NCI-H748 (cell line): ENCODE data around the gene ADAMTS16.
A peak's percentile ranks its signal among the peaks of the same experiment; 100 is the strongest.
"Not testable (repeated sequence)": the region's sequence is repeated elsewhere in the genome, so short reads cannot be mapped to it uniquely, and the experiment has no call there.

Experiments used
- DNase-seq: peaks from one replicate; lab custom pipeline; 2025; ENCODE audit not compliant: unreplicated experiment; lab: John Stamatoyannopoulos, UW

ADAMTS16 gene, protein sequence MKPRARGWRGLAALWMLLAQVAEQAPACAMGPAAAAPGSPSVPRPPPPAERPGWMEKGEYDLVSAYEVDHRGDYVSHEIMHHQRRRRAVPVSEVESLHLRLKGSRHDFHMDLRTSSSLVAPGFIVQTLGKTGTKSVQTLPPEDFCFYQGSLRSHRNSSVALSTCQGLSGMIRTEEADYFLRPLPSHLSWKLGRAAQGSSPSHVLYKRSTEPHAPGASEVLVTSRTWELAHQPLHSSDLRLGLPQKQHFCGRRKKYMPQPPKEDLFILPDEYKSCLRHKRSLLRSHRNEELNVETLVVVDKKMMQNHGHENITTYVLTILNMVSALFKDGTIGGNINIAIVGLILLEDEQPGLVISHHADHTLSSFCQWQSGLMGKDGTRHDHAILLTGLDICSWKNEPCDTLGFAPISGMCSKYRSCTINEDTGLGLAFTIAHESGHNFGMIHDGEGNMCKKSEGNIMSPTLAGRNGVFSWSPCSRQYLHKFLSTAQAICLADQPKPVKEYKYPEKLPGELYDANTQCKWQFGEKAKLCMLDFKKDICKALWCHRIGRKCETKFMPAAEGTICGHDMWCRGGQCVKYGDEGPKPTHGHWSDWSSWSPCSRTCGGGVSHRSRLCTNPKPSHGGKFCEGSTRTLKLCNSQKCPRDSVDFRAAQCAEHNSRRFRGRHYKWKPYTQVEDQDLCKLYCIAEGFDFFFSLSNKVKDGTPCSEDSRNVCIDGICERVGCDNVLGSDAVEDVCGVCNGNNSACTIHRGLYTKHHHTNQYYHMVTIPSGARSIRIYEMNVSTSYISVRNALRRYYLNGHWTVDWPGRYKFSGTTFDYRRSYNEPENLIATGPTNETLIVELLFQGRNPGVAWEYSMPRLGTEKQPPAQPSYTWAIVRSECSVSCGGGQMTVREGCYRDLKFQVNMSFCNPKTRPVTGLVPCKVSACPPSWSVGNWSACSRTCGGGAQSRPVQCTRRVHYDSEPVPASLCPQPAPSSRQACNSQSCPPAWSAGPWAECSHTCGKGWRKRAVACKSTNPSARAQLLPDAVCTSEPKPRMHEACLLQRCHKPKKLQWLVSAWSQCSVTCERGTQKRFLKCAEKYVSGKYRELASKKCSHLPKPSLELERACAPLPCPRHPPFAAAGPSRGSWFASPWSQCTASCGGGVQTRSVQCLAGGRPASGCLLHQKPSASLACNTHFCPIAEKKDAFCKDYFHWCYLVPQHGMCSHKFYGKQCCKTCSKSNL

DNA sequence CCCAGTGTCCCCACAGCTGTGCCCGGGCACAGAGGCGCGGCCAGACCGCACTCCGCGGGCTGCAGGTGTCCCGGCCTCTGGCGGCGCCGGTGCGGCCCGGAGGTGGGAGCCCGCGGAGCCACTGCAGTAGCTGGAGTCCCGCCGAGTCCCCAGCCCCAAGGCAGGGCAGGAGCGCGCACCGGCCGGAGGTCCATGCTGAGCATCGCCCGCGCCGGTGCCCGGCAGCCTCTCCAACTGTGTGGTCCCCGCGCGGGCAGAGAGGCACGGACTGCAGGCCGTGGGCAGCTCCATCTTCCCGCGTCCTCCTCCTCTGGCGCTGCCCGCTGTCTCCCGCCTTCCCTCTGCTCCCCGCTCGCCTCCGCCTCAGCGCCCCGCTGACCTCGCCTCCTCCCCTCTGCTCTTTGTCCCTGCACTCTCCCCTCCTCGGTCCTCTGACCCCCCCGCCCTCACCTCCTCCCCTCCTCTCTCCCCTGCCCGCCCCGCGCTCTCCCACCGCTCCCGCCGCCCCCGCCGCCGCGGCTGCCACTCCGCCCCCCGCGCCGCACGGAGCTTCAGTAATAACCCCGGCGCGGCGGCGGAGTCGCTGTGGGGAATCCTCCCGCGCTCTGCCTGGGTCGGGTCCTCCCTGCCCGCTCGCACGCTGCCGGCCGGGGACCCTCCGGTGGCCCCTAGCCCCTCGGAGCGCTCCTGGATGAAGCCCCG, at the start of gene ADAMTS16:
Gene ADAMTS16, plus strand, starts transcription at position 554 of the 702 bp plus-strand sequence. Its CDS starts 138 bp downstream, at position 692.
- peak; percentile 65 for DNase-seq

DNA sequence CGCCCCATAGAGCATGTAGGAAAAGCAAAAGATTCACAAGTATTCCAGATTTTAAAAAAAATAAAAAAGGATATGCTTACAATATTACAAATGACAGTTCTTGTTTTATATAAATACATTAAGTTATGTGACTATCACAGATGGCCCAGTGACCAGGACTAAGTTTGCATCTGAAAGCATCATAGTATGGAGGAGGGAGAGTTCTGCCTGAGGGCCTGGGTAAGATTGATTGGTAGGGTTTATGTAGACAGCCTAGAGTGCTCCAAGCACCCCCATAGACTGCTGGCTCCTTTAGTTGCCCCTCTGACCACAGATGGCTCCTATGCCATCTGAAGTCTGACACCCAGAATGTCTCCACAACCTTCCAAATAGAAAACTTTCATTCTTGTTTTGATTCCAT, 48.0 kb upstream of the ADAMTS16 start:
- no peak for DNase-seq

DNA sequence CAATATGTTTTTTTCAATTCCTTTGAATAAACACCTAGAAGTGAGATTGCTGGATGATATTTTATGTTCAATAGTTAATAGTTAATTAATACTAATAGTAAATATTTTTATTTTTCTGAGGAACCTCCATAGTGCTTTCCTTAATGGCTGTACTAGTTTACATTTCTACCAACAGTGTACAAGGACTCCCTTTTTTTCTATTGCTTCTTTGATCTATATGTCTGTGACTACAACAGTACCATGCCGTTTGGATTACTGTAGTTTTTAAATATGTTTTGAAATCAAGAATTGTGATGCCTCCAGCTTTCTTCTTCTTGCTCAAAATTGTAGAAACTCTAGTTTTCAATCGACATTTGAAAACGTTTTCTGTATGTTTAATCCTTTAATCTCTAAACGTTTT, 39.5 kb upstream of the ADAMTS16 start:
- no peak for DNase-seq

DNA sequence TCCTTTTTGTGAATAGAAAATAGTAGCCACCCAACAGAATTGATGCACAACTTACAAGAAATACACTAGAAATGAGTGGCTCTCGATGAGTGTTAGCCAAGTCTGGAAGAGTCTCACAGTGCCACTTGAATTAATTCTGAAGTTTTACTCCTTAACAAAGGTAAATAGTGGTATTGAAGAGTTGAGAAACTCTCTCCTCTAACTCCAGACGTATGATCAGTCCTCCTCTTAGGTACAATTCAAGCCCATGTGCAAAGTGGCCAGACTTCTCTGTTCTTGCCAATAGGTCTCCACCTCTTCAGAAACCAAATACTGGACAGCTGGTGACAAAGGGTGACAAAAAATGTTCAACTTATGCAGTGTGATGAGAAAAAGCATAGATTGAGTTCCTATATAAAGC, 38.5 kb upstream of the ADAMTS16 start:
- no peak for DNase-seq

DNA sequence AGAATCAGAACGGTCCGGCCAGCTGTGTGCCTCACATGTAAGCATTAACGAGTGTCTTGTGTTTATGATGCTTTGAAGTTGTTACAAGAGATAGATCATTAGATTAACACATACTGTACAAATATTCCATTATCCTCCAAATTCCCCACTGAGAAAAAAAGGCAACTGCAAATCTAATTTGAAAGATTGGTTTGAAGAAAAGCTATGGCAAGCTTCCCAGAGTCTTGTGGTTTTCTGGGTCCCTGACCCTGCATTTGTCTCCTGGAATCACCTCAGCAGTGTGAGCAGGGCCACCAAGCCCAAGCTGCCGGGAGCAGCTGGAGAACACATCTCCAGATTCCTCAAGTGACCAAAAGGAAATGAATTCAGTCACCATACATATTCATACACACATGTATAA, 36.9 kb upstream of the ADAMTS16 start:
- no peak for DNase-seq

DNA sequence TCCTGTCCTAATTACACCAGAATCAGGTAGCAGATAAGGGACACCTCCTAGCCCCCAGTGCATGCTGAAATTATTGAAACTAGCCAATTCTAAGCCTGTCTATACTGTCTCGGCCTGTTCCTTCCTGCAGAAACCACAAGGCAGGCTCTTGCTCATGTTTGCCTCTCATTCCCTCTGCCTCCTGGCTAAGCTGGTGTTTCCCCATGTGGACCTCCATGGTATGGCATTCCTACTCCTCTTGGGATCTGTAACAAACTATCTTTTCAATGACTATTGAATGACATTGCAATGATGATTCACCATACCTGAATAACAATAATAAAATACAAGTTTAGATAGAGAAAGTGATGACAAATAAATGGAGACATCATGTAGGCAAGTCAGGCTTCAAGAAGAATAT, 35.6 kb upstream of the ADAMTS16 start:
- no peak for DNase-seq

DNA sequence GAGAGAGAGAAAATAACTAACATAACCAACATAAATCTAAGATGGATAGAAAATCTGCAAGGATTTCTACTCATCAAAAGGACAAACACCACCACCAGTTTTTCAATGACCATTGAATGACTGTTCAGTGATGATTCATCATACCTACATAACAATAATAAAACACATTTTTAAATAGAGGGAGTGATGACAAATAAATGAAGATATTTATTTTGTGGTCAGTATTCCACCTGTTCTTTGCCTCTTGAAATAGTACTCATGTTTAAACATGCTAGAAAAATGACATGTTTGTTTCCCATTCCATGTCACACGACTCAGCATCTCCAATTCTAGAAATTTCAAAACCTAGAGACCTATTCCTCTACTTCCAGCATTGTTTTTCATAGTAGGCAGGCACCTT, 34.6 kb upstream of the ADAMTS16 start:
- DNase-seq, result no peak

DNA sequence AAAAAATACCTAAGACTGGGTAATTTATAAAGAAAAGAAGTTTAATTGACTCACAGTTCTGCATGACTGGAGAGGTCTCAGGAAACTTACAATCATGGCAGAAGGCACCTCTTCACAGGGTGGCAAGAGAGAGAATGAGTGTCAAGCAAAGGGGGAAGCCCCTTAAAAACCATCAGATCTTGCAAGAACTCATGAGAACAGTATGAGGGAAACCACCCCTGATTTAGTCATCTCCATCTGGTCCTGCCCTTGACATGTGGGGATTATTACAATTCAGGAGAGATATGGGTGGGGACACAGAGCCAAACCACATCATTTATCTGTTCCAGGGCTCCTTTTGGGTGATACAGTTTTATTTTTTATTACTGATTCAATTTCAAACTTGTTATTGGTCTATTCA, 23.2 kb upstream of the ADAMTS16 start:
- DNase-seq, result no peak

DNA sequence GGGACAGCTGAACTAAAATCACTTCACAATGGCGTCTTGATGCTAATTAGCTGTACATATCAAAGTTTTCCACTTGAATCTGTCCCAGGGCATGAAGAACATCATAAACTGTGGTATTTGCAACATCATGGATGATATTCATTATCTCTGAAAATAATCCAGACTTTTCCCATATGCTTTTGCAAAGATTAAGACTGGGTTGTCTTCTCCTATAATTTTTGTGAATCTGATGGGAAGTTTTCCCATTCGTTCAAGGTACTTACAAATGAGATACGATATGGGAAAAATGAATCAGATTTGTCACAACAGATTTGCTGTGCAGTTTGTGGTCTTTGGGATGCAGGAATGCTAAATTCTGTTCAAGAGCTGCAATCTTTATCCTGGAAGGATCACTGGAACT, 17.4 kb upstream of the ADAMTS16 start:
- DNase-seq, result no peak

DNA sequence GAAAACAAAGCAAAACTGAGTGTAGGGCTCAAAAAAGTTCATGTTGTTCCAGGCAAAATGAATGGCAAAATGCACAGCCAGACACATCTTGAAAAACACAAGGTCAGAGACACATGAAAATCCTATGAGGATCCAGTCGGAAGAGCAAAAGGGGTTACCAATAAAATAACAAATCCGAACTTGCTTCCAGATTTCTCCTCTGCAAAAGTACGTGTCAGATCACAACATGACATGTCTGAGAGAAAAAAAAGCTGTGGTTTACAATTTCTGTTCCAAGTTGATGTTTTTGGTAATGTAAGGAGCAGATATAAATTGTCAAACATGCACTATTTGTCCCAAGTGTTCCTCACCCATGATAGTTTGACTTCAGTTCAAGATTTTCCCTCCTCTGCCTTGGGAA, 15.9 kb upstream of the ADAMTS16 start:
- no peak for DNase-seq

DNA sequence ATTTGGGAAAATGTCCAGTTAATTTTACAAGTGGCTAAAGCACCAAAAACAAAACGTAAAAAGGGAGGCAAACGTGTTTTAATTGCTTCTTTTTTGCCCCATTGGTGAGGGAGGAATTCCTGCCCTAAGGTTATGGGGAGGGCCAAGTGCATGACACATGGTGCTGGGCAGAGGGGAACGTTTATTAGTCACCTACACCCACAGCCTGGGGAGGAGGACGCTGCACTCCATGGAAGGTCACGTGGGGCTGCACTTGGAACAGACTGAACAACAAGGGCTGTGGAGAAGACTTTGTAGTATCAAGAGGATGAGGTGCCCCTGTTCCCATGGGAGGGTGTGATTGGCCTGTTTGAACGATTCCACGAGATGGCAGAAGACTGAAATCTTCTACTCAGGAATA, 13.7 kb upstream of the ADAMTS16 start:
- DNase-seq, result no peak

DNA sequence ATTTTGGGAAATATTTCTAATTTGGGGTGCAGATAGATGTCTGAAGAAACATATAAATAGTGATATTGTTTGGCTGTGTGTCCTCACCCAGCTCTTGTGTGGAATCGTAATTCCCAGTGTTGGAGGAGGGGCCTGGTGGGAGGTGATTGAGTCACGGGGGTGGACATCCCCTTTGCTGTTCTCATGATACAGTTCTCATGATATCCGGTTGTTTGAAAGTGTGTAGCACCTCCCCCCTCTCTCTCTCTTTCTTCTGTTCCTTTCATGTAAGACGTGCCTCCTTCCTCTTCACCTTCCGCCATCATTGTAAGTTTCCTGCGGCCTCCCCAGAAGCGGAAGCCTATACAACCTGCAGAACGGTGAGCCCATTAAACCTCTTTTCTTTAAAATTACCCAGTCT, 11.4 kb upstream of the ADAMTS16 start:
- DNase-seq, result no peak

DNA sequence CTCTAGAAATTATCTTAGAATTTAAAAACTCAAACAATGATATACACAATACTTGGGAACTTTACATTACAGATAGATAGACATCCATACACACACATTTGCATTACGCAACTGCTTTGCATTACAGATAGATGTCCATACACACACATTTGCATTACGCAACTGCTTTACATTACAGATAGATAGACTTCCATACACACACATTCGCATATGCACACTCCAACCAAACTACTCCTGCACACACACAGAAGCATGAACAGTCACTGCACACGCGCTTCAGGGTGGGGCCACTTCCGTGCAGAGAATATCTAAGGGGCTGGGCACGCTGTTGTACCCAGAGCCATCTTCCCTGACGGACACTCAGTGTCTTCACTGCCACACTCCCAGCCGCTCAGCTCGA, 7.9 kb upstream of the ADAMTS16 start:
- DNase-seq, result no peak

DNA sequence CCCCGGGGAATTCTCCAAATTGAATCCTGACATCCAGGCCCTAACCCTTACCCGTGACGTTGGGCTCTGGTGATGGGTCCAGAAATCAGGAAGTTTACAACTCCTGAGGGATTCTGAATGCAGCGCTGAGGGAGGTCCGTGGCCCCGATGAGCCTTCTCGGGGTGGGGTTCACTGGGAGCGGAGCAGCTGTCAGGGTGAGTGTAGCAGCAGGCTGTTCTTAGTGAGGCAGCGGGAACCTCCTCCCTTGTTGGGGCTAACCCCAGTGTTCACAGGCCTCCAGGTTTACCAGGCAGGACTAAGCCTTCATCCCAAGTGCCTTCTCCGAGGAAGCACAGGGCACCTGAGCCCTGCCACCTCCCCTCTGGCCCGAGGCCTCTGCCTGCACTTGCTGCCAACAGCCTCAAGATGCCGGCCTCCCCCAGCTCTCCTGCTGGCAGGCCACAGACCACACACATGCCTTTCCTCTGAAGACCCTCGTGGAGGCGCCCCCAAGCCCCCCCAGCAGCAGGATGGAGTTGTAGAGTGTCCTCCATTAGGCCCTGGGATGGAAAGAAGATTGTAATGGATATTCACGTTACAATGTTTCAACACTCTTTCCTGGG, 7.3 kb upstream of the ADAMTS16 start:
- no peak for DNase-seq

DNA sequence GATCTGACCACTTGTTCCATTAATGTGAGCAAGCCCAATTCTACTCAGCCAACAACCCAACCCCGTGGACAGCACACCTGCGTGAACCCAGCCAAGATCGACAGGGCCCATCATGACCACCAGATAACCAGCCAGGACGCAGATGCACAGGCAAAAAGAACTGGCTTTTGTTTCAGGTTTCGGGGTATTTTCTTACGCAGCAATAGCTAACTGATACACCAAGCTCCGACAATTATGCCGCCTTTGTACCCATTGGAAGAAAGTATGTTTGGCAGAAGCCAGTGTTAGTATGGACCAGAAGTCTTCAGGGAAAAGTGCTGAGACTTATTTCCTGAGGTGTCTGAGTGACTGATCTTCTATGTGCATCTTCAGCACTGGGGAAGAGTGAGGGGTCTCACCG, 6.0 kb upstream of the ADAMTS16 start:
- DNase-seq, result no peak

DNA sequence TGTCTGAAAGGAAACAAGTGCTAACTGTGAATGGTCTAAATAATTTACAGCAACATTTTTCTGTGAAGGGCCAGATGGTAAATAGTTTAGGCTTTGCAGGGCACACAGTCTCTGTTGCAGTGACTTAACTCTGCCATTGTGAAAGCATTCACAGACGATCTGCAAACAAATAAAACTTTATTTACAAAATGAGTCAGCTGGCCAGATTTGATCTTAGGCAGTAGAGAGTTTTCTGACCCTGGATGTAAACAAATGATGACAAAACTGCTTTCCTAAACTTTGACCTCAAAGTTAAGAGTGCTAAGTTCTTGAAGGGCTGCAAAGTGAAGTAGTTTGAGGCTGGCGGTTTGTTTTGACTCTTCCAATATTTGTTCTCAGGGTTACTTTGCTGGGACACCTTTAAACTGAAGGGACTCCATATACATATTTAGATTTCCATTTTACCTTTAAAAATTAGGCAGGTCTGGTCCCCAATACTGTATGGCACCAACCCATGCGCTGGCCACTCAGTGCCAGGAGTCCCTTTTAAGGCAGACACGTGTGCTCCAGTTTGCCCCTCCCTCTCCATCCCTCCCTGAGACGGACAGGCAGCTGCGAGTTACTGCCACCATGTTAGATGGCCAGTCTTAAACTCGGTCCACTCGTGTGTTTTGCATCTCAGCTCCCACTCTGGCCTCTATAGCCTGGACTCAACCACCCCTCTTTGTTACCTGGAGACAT, 4.0 kb upstream of the ADAMTS16 start:
- no peak for DNase-seq

DNA sequence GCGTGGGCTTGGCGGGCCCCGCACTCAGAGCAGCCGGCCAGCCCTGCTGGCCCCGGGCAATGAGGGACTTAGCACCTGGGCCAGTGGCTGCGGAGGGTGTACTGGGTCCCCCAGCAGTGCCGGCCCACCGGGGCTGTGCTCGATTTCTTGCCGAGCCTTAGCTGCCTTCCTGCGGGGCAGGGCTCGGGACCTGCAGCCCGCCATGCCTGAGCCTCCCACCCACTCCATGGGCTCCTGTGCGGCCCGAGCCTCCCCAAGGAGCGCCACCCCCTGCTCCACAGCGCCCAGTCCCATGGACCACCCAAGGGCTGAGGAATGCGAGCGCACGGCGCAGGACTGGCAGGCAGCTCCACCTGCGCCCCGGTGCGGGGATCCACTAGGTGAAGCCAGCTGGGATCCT, 2.3 kb upstream of the ADAMTS16 start:
- DNase-seq, result not testable (repeated sequence)

DNA sequence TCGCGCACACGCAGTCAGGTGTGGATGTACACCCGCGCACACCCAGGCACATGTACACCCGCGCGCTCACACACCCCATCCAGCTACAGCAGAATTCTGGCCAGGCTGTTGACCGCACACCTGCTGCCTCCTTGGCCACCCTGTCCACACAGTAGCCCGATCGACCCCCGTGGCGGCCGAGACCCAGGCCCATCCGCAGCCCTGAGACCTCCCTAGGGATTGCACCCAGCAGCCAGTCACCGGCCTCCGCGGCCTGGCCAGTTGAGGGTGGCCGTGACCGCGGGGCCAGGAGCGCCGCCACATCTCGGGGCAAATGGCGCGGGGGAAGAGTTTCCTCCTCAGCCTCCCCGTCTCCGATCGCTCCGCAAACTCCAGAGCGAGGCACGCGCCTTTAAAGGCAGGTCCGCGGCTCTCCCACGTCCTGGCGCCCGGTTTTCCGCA, 774 bp upstream of the ADAMTS16 start:
- DNase-seq, result no peak

DNA sequence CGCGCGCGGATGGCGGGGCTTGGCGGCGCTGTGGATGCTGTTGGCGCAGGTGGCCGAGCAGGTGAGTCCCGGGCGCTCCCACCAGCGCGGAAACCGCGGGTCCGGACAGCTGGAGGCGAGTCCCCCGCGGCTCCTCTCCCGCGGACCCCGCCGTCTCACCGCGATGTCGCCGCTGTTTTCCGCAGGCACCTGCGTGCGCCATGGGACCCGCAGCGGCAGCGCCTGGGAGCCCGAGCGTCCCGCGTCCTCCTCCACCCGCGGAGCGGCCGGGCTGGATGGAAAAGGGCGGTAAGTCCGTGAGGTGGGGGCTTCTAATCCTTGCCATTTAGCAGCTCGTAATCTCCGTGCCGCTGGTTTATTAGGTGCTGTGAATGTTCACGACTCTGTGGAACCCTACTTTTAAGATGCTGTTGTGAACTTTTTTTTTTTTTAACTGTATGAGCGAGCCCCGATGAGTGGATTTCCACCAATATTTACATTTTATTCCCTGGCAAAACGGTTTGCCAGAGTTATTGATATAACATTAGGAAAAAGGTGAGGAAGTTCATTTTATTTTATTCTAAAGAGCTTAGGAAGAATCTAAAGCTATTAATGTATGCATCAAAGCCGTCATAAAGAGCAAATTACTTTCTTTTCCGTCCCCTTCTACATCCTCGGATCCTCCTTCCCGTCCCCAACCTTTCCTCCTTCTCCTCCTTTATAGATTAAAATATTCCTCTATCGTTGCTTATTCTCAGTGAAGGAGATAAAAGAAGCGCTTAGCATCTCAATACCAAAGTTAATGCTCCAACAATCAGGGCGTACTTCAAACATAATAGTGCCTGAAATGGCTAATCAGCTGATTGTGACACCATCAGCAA, 579 bp downstream of the ADAMTS16 start:
- DNase-seq, result peak; percentile 65
